Dedifferentiated amniotic fluid mesenchymal stem cell (primary cell): Measurements from ENCODE around the gene ERICH4.
"Not testable (repeated sequence)": the region's sequence is repeated elsewhere in the genome, so short reads cannot be mapped to it uniquely, and the experiment has no call there.

Source experiments
- DNase-seq: peaks from one replicate; pipeline ENCODE4 v3.0.0-alpha.2; 2016; ENCODE audit errors: extremely low spot score

ERICH4 gene

GRCh38 chr19:41442473-41443355 lies at the start of gene ERICH4:
Gene ERICH4 (plus strand): TSS chr19:41443156. CDS start chr19:41443170, 14 bp downstream.
- DNase-seq = no peak

- DNase-seq = no peak
Observed at GRCh38 chr19:41395355-41395754, 47.6 kb upstream of the ERICH4 start.

GRCh38 chr19:41397086-41398049 lies 45.6 kb upstream of the ERICH4 start, which contains the start of the genes BCKDHA and EXOSC5:
Gene BCKDHA (plus strand): TSS chr19:41397818. CDS start chr19:41397828, 10 bp downstream.
Gene EXOSC5 (minus strand): TSS chr19:41397359. CDS start chr19:41397328, 31 bp downstream.
- DNase-seq = peak; percentile 100

- no peak for DNase-seq
Observed at GRCh38 chr19:41398050-41398418, 44.9 kb upstream of the ERICH4 start.

- DNase-seq = no peak
Observed at GRCh38 chr19:41398598-41398997, 44.4 kb upstream of the ERICH4 start.

GRCh38 chr19:41399091-41399490 lies 43.9 kb upstream of the ERICH4 start:
- no peak for DNase-seq

GRCh38 chr19:41399525-41399924 lies 43.4 kb upstream of the ERICH4 start:
- no peak for DNase-seq

GRCh38 chr19:41401483-41401882 lies 41.5 kb upstream of the ERICH4 start:
- no peak for DNase-seq

- DNase-seq = no peak
Observed at GRCh38 chr19:41402010-41402409, 40.9 kb upstream of the ERICH4 start.

- DNase-seq = no peak
Observed at GRCh38 chr19:41403181-41403970, 39.6 kb upstream of the ERICH4 start.

- DNase-seq = no peak
Observed at GRCh38 chr19:41405776-41406175, 37.2 kb upstream of the ERICH4 start.

GRCh38 chr19:41407271-41407670 lies 35.7 kb upstream of the ERICH4 start:
- no peak for DNase-seq

GRCh38 chr19:41408256-41408655 lies 34.7 kb upstream of the ERICH4 start:
- DNase-seq = no peak

- DNase-seq = not testable (repeated sequence)
Observed at GRCh38 chr19:41408846-41409245, 34.1 kb upstream of the ERICH4 start.

GRCh38 chr19:41409288-41409687 lies 33.7 kb upstream of the ERICH4 start:
- DNase-seq = no peak

- DNase-seq = no peak
Observed at GRCh38 chr19:41410336-41411054, 32.5 kb upstream of the ERICH4 start.

GRCh38 chr19:41411100-41411967 lies 31.6 kb upstream of the ERICH4 start:
- no peak for DNase-seq

- DNase-seq = no peak
Observed at GRCh38 chr19:41411968-41412265, 31.0 kb upstream of the ERICH4 start.

GRCh38 chr19:41412953-41413352 lies 30.0 kb upstream of the ERICH4 start:
- DNase-seq = no peak

GRCh38 chr19:41413947-41414346 lies 29.0 kb upstream of the ERICH4 start:
- DNase-seq = no peak
